Measurements from ENCODE around the gene GALNT9. TPM values are rescaled to one million over a fixed set of nuclear protein-coding genes. Genes with fewer than 3 reads are reported as not detected.

Gene GALNT9
- polyA plus RNA-seq, 2 of the 4 experiments (the other 2 are of a cell fraction), result 0.66 to 2.8 TPM

GRCh38 chr12:132251310-132251709 lies 78.1 kb downstream of the GALNT9 start (continued):
- no peak for TF ChIP-seq PHF8 (IDR thresholded peaks at IDR 0.05; ENCODE audit: borderline replicate concordance, low read depth)
- TF ChIP-seq MAX (IDR thresholded peaks at IDR 0.05), result no peak
- no peak for TF ChIP-seq GATA3 (IDR thresholded peaks at IDR 0.05; ENCODE audit: borderline replicate concordance)
- no peak for TF ChIP-seq RCOR1 (IDR thresholded peaks at IDR 0.05; ENCODE audit: low read depth, low read length)

- Histone ChIP-seq H3K9me3 (no peaks in the 10 kb centered on the region), H3K4me1 (no peaks in the 10 kb centered on the region), H3K4me3 (no peak overlapping the region), H3K27ac (no peak overlapping the region), H3K4me2 (no peak overlapping the region)
- TF ChIP-seq POLR2AphosphoS2 (conservative IDR thresholded peaks at IDR 0.05; ENCODE audit: low read length) (no peak), CHD4 (IDR thresholded peaks at IDR 0.05; ENCODE audit: borderline replicate concordance) (no peak), JUNB (IDR thresholded peaks at IDR 0.05) (no peak), ZC3H11A (IDR thresholded peaks at IDR 0.05) (no peak), ELK1 (IDR thresholded peaks at IDR 0.05; ENCODE audit: low read depth, low read length) (no peak), CTCF (IDR thresholded peaks at IDR 0.05) (no peak), TP53 (CRISPR knock-in tag; IDR thresholded peaks at IDR 0.05) (no peak), CBX8 (IDR thresholded peaks at IDR 0.05) (no peak), ZFP36 (IDR thresholded peaks at IDR 0.05; ENCODE audit: borderline replicate concordance, partially characterized antibody) (no peak), ZNF302 (CRISPR knock-in tag; IDR thresholded peaks at IDR 0.05) (no peak), MYC (IDR thresholded peaks at IDR 0.05; ENCODE audit: borderline replicate concordance, low read length) (no peak), RFX5 (IDR thresholded peaks at IDR 0.05) (no peak), ATOH8 (CRISPR knock-in tag; IDR thresholded peaks at IDR 0.05; ENCODE audit: low read depth) (no peak)
- POLR2A ChIA-PET, result no interaction called here
- WGBS (ENCODE audit: missing lambda C conversion rate), result 90% methylated on average over 33 of the region's 33 CpGs
- FAIRE-seq, result no peak
- CTCF ChIA-PET, result no interaction called here
- no peak for DNase-seq (ENCODE audit: low read depth in 1 of 2, low spot score in 1 of 2)
- no peak for ATAC-seq
Observed at GRCh38 chr12:132250707-132251106, 78.7 kb downstream of the GALNT9 start.

GRCh38 chr12:132249689-132250478 lies 79.5 kb downstream of the GALNT9 start:
- POLR2A ChIA-PET, result no interaction called here

More at GRCh38 chr12:132249689-132250478, 79.5 kb downstream of the GALNT9 start:
- no peak for ATAC-seq
- CTCF ChIA-PET, result no interaction called here
- TF ChIP-seq NPAS2 (CRISPR knock-in tag; IDR thresholded peaks at IDR 0.05; ENCODE audit: borderline replicate concordance) (no peak), RCOR1 (IDR thresholded peaks at IDR 0.05; ENCODE audit: low read depth, low read length) (no peak), MYC (IDR thresholded peaks at IDR 0.05; ENCODE audit: borderline replicate concordance, low read length) (no peak), ZC3H11A (IDR thresholded peaks at IDR 0.05) (no peak), CHD2 (IDR thresholded peaks at IDR 0.05; ENCODE audit: low read length, partially characterized antibody) (no peak), ELK1 (IDR thresholded peaks at IDR 0.05; ENCODE audit: low read depth, low read length) (no peak), SMC3 (IDR thresholded peaks at IDR 0.05) (no peak), USF2 (IDR thresholded peaks at IDR 0.05) (no peak), RFX5 (IDR thresholded peaks at IDR 0.05) (no peak), KDM1A (IDR thresholded peaks at IDR 0.05; ENCODE audit: low read depth) (no peak), MAX (IDR thresholded peaks at IDR 0.05) (no peak), RNF2 (IDR thresholded peaks at IDR 0.05; ENCODE audit: borderline replicate concordance, low read depth) (no peak)
- Histone ChIP-seq H3K27ac (no peak overlapping the region), H3K4me3 (no peak overlapping the region), H3K4me1 (no peaks in the 10 kb centered on the region), H3K4me2 (no peak overlapping the region), H3K9me3 (no peaks in the 10 kb centered on the region)
- WGBS (ENCODE audit: missing lambda C conversion rate), result 73% methylated on average over 32 of the region's 39 CpGs
- DNase-seq (ENCODE audit: low read depth in 1 of 2, low spot score in 1 of 2), result no peak
- FAIRE-seq, result no peak

Data from A549 (cell line).